IMR-90 (cell line): ENCODE data around the gene SRGAP3.

Source experiments
- CEBPB ChIP-seq: IDR thresholded peaks from 2 replicates; pipeline ENCODE4 v1.6.1; 2012; ENCODE audit warnings: low read depth, low read length, improper control_type of control experiment
- CHD1 ChIP-seq: IDR thresholded peaks from 2 replicates; pipeline ENCODE4 v1.6.1; 2012; ENCODE audit warnings: low read depth, low read length, improper control_type of control experiment
- FOS ChIP-seq: fragments of 150-350 bp; IDR thresholded peaks from 2 replicates; pipeline ENCODE4 v1.6.1; 2016; ENCODE audit warnings: low read depth, low read length
- MAFK ChIP-seq: IDR thresholded peaks from 2 replicates; pipeline ENCODE4 v1.6.1; 2012; ENCODE audit warnings: low read depth, low read length, improper control_type of control experiment
- POLR2A ChIP-seq: IDR thresholded peaks from 2 replicates; pipeline ENCODE4 v1.6.1; 2012; ENCODE audit warnings: mild to moderate bottlenecking, low read depth, low read length
- RAD21 ChIP-seq: IDR thresholded peaks from 2 replicates; pipeline ENCODE4 v1.6.1; 2012; ENCODE audit warnings: low read length, improper control_type of control experiment
- RCOR1 ChIP-seq: IDR thresholded peaks from 2 replicates; pipeline ENCODE4 v1.6.1; 2012; ENCODE audit warnings: mild to moderate bottlenecking, low read length, improper control_type of control experiment; ENCODE audit not compliant: insufficient replicate concordance
- RFX5 ChIP-seq: IDR thresholded peaks from 2 replicates; pipeline ENCODE4 v1.8.0; 2012; ENCODE audit warnings: low read depth, mild to moderate bottlenecking, low read length, moderate library complexity
- USF2 ChIP-seq: fragments of 150-350 bp; IDR thresholded peaks from 2 replicates; pipeline ENCODE4 v1.6.1; 2017; ENCODE audit warnings: mild to moderate bottlenecking, antibody characterized with exemption, low read length, low read depth
- TF ChIP-seq, protein P1 (sequence below): conservative IDR thresholded peaks from 2 replicates; pipeline ENCODE4 v1.5.1; 2012; ENCODE audit warnings: mild to moderate bottlenecking, low read depth, low read length, improper control_type of control experiment

GRCh38 chr3:9033867-9034266 lies 215.6 kb downstream of the SRGAP3 start:
- TF ChIP-seq, protein P1, sequence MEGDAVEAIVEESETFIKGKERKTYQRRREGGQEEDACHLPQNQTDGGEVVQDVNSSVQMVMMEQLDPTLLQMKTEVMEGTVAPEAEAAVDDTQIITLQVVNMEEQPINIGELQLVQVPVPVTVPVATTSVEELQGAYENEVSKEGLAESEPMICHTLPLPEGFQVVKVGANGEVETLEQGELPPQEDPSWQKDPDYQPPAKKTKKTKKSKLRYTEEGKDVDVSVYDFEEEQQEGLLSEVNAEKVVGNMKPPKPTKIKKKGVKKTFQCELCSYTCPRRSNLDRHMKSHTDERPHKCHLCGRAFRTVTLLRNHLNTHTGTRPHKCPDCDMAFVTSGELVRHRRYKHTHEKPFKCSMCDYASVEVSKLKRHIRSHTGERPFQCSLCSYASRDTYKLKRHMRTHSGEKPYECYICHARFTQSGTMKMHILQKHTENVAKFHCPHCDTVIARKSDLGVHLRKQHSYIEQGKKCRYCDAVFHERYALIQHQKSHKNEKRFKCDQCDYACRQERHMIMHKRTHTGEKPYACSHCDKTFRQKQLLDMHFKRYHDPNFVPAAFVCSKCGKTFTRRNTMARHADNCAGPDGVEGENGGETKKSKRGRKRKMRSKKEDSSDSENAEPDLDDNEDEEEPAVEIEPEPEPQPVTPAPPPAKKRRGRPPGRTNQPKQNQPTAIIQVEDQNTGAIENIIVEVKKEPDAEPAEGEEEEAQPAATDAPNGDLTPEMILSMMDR: no peak
- TF ChIP-seq CEBPB: no peak
- TF ChIP-seq RFX5: no peak
- no peak for TF ChIP-seq POLR2A
- no peak for TF ChIP-seq MAFK
- TF ChIP-seq RAD21: no peak
- no peak for TF ChIP-seq USF2
- no peak for TF ChIP-seq FOS
- no peak for TF ChIP-seq RCOR1
- no peak for TF ChIP-seq CHD1
